ENCODE data around the gene PRAF2. TPM values are rescaled to one million over a fixed set of nuclear protein-coding genes. Genes with fewer than 3 reads are reported as not detected.

The PRAF2 gene
- total RNA-seq, 3 donors from 2014 or later (not counting 1 experiment from before 2014, with no cell fraction given) = 18.1 to 24.8 (median 19.9) TPM

DNA sequence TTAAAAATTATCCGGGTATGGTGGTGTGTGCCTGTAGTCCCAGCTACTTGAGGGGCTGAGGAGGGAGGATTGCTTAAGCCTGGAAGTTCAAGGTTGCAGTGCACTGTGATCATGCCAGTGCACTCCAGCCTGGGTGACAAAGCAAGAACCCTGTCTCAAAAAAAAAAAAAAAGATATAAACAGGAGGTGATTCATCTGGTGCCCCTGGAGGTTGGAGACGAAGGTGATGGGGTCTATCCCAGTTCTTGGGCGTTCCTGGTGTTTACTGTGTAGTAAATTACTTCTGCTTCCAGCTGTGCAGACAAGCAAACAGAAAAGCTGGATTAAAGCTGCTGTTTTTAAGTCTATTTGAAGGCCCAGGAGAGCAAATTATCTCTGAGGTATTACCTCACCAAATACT, 29.8 kb upstream of the PRAF2 start:
- H3K27me3 ChIP-seq (ENCODE audit: control insufficient read depth, insufficient read depth, low read length) = no peaks in the 10 kb centered on the region
- no peaks in the 10 kb centered on the region for H3K36me3 Mint-ChIP-seq
- ATAC-seq = no peak
- H3K27ac ChIP-seq (ENCODE audit: low read length) = no peak overlapping the region
- peaks cover 17% of the 10 kb centered on the region for H3K4me1 ChIP-seq (ENCODE audit: control insufficient read depth, insufficient read depth, low read length)
- no peak overlapping the region for H3K4me3 Mint-ChIP-seq
- 100% methylated on average over 2 of the region's 3 CpGs for WGBS (ENCODE audit: insufficient coverage)
- no peaks in the 10 kb centered on the region for H3K9me3 ChIP-seq (ENCODE audit: control insufficient read depth, insufficient read depth, low read length)
- H3K27ac Mint-ChIP-seq = no peak overlapping the region
- H3K9me3 Mint-ChIP-seq = no peaks in the 10 kb centered on the region
- no peak overlapping the region for H3K4me3 ChIP-seq (ENCODE audit: low read length)
- peaks cover 2% of the 10 kb centered on the region for H3K36me3 ChIP-seq (ENCODE audit: control insufficient read depth, insufficient read depth, low read length)
- DNase-seq = no peak
- TF ChIP-seq, protein P1, sequence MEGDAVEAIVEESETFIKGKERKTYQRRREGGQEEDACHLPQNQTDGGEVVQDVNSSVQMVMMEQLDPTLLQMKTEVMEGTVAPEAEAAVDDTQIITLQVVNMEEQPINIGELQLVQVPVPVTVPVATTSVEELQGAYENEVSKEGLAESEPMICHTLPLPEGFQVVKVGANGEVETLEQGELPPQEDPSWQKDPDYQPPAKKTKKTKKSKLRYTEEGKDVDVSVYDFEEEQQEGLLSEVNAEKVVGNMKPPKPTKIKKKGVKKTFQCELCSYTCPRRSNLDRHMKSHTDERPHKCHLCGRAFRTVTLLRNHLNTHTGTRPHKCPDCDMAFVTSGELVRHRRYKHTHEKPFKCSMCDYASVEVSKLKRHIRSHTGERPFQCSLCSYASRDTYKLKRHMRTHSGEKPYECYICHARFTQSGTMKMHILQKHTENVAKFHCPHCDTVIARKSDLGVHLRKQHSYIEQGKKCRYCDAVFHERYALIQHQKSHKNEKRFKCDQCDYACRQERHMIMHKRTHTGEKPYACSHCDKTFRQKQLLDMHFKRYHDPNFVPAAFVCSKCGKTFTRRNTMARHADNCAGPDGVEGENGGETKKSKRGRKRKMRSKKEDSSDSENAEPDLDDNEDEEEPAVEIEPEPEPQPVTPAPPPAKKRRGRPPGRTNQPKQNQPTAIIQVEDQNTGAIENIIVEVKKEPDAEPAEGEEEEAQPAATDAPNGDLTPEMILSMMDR (IDR thresholded peaks at IDR 0.05) = no peak
- no peaks in the 10 kb centered on the region for H3K27me3 Mint-ChIP-seq (ENCODE audit: low read depth in 2 of 2)
- intact Hi-C loops (cut with micrococcal nuclease) = no loop called here
- H3K4me1 Mint-ChIP-seq = peaks cover 0 to 9% of the 10 kb centered on the region in 2 donors

DNA sequence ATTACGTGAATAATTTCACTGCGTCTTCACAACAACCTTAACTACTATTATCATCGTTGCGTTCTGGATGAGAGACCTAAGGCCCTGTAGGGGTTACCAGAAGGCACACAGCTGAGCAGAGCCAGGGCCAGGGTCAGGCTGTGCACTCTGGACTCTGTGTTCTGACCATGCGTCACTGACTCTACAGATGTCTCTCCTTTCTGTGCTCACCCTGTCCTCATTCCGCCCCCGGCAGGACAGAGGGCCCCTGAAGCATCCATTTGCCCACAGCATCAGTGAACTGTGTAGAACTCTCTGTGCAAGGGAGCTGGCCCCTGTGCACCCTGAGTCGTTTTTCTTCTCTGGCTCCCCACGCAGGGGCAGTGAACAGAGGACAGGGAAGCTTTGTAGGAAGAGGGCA, 28.4 kb upstream of the PRAF2 start:
- peak overlapping the region; percentile 88 for H3K4me3 Mint-ChIP-seq
- intact Hi-C loops (cut with micrococcal nuclease) = no loop called here

DNA sequence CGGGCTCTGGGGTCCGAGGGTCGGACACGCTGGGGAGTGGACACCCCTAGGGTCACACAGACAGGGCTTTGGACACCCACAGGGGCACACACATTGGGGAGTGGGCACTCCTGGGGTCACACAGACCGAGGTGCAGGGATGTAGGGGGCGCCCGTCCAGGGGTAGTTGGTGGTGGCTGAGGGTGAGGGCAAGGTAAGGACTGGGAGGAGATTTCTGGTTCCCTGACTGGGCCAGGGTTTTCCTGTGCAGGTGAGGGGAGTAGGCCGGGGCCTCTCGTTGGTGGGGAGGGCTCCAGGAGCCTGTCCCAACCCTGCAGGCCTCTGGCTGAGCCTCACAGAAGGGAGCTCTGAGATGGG, 27.8 kb upstream of the PRAF2 start:
- Mint-ChIP-seq H3K9me3 (no peaks in the 10 kb centered on the region), H3K4me3 (peak overlapping the region; percentile 88), H3K27me3 (ENCODE audit: low read depth in 2 of 2) (no peaks in the 10 kb centered on the region), H3K27ac (peak overlapping the region in 1 of 2 donors; percentile 88), H3K36me3 (no peaks in the 10 kb centered on the region), H3K4me1 (peaks cover 0 to 9% of the 10 kb centered on the region in 2 donors)
- 8% methylated on average over 9 of the region's 9 CpGs for WGBS (ENCODE audit: insufficient coverage)
- H3K36me3 ChIP-seq (ENCODE audit: control insufficient read depth, insufficient read depth, low read length) = peaks cover under 1% of the 10 kb centered on the region
- no peak for DNase-seq
- intact Hi-C loops (cut with micrococcal nuclease) = loop anchor here (2.0 kb wide), 1 partner anchor 27 kb away; the partner anchor contains the start of gene PRAF2
- no peak for ATAC-seq
- H3K4me1 ChIP-seq (ENCODE audit: control insufficient read depth, insufficient read depth, low read length) = peaks cover 17% of the 10 kb centered on the region
- H3K4me3 ChIP-seq (ENCODE audit: low read length) = peak overlapping the region; percentile 75
- no peaks in the 10 kb centered on the region for H3K27me3 ChIP-seq (ENCODE audit: control insufficient read depth, insufficient read depth, low read length)
- no peaks in the 10 kb centered on the region for H3K9me3 ChIP-seq (ENCODE audit: control insufficient read depth, insufficient read depth, low read length)
- TF ChIP-seq, protein P1 (IDR thresholded peaks at IDR 0.05) = no peak
- H3K27ac ChIP-seq (ENCODE audit: low read length) = peak overlapping the region; percentile 31

More for the DNA sequence above, 28.4 kb upstream of the PRAF2 start:
- H3K27me3 ChIP-seq (ENCODE audit: control insufficient read depth, insufficient read depth, low read length) = no peaks in the 10 kb centered on the region
- peaks cover 0 to 9% of the 10 kb centered on the region in 2 donors for H3K4me1 Mint-ChIP-seq
- no peak overlapping the region for H3K27ac Mint-ChIP-seq
- no peak for ATAC-seq
- H3K9me3 ChIP-seq (ENCODE audit: control insufficient read depth, insufficient read depth, low read length) = no peaks in the 10 kb centered on the region
- DNase-seq = no peak
- H3K4me1 ChIP-seq (ENCODE audit: control insufficient read depth, insufficient read depth, low read length) = peaks cover 17% of the 10 kb centered on the region
- peaks cover 2% of the 10 kb centered on the region for H3K36me3 ChIP-seq (ENCODE audit: control insufficient read depth, insufficient read depth, low read length)
- TF ChIP-seq, protein P1 (IDR thresholded peaks at IDR 0.05) = no peak
- 100% methylated on average over 7 of the region's 9 CpGs for WGBS (ENCODE audit: insufficient coverage)
- no peak overlapping the region for H3K27ac ChIP-seq (ENCODE audit: low read length)
- H3K36me3 Mint-ChIP-seq = no peaks in the 10 kb centered on the region
- no peaks in the 10 kb centered on the region for H3K27me3 Mint-ChIP-seq (ENCODE audit: low read depth in 2 of 2)
- H3K9me3 Mint-ChIP-seq = no peaks in the 10 kb centered on the region
- H3K4me3 ChIP-seq (ENCODE audit: low read length) = no peak overlapping the region

Measured in natural killer cell (primary cell).